ENCODE data around the gene SEC22C. TPM values are rescaled to one million over a fixed set of nuclear protein-coding genes. Genes with fewer than 3 reads are reported as not detected.

Gene SEC22C, protein sequence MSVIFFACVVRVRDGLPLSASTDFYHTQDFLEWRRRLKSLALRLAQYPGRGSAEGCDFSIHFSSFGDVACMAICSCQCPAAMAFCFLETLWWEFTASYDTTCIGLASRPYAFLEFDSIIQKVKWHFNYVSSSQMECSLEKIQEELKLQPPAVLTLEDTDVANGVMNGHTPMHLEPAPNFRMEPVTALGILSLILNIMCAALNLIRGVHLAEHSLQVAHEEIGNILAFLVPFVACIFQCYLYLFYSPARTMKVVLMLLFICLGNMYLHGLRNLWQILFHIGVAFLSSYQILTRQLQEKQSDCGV
- 10 to 100 TPM; 46.0 to 81.2 (median 56.1) TPM for total RNA-seq

DNA sequence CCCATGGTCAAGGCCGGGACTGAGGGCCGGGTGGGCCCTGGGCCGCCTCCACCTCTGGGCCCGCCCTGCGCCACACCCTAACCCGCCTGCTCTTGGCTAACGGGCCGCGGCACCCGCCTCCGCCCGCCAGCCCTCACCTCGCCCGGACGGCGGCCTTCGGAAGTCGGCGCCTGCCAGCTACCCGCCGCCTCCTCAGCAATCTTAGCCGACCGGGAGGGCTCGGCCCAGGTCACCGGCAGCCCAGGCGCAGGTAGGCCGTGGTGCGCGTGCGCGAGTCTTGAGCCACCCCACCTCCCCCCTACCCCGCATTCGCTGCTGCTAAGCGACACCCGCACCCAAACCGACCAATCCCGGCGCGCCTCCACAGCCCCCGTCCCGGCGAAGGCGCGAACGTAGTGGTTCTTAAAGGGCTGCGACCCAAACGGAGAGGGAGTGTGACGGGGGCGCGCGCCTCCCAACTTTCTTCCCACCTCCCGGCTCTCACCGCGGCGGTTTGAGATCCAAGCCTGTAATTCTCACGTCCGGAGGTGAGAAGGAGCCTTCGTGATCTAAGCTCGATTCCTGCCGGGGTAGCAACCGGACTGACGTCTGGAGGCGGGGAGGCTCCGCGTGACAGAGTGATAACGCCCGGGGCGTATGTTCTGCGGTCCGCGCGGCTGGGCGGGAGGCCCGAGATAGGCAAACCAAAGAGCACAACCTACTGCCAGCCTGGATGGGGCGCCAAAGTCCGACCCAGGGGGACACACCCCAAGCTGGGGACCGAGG lies at the start of gene SEC22C:
Gene SEC22C (minus strand): TSS at position 259 of the 765 bp plus-strand sequence. CDS start 12,921 bp downstream, outside the sequence.
- DNase-seq (ENCODE audit: low spot score), result peak; percentile 74
- TF ChIP-seq, protein P1, sequence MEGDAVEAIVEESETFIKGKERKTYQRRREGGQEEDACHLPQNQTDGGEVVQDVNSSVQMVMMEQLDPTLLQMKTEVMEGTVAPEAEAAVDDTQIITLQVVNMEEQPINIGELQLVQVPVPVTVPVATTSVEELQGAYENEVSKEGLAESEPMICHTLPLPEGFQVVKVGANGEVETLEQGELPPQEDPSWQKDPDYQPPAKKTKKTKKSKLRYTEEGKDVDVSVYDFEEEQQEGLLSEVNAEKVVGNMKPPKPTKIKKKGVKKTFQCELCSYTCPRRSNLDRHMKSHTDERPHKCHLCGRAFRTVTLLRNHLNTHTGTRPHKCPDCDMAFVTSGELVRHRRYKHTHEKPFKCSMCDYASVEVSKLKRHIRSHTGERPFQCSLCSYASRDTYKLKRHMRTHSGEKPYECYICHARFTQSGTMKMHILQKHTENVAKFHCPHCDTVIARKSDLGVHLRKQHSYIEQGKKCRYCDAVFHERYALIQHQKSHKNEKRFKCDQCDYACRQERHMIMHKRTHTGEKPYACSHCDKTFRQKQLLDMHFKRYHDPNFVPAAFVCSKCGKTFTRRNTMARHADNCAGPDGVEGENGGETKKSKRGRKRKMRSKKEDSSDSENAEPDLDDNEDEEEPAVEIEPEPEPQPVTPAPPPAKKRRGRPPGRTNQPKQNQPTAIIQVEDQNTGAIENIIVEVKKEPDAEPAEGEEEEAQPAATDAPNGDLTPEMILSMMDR (IDR thresholded peaks at IDR 0.05), result no peak
- peak; percentile 99 for ATAC-seq (ENCODE audit: low FRiP score)

DNA sequence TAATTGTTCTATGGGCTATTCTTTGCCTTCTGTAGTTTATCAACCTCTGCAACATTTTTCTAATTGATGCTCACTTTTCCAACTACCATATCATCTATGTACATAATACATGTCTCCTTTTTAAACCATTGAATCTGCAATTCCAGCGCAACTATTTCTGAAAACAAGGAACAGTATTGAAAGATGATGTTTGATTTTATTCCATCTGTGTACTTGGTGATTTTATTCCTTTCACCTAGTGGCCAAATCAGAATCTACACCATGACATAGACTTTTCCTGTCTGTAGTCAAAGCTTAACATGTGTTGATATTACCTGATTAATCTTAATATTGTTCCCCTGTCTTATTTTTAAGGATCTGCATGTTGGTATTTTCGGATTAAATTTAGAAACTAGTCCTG lies 31.7 kb upstream of the SEC22C start:
- TF ChIP-seq, protein P1 (IDR thresholded peaks at IDR 0.05), result no peak
- no peak for DNase-seq (ENCODE audit: low spot score)
- no peak for ATAC-seq (ENCODE audit: low FRiP score)

DNA sequence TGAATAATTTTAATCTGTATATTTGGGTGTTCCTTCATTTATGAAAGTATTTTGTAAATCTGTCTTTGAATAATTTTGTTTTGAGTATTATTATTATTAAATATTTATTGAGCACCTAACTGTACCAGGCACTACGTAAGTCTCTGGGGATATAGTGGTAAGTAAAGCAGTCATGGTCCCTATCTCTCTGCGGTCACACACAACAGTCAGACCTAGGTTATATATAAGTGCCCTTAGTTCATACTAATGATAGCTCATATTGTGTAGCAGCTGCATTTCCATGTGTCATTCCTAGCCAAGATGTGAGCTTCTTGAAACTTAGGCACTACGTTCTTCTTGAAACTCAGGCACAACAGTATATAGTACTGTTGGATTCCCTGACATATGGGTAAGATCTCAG lies 31.2 kb upstream of the SEC22C start:
- DNase-seq (ENCODE audit: low spot score) (no peak), ATAC-seq (ENCODE audit: low FRiP score) (no peak)
- TF ChIP-seq, protein P1 (IDR thresholded peaks at IDR 0.05), result no peak

DNA sequence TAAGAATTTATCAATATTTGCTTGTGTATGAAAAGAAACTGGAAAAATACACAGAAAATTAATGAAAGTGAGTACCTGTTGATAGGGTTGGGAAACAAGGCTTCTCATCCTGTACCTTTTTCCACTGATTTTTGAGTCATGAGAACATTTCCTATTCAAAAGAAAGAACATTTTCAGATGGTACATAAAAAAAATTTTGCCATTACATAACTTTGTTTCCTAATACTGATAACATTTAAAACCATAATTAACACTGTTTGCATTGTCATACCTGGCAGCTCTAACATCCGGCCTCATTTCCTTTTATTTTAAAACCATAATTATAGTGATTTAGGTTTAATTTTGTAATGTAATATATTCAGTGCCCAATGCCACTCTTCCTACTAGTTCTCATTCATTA lies 30.4 kb upstream of the SEC22C start:
- TF ChIP-seq, protein P1 (IDR thresholded peaks at IDR 0.05), result no peak
- DNase-seq (ENCODE audit: low spot score), result no peak
- ATAC-seq (ENCODE audit: low FRiP score), result no peak

DNA sequence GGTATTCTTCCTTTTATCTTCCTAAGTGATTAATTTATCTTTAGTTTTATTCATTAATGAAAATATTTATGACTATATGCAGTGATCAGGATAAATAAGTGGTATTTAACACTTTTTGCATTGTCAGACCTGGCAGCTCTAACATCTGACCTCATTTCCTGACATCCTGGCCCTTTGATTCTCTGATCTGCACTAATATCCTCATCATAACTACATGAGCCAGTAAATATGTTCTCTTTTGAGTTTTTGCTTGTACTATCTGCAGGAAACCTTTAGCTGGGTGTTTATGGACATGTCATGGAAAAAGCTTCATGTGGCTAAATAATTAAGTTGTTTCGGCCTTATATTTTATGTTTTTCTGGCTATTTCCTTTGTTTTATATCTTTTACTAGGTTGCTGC lies 29.2 kb upstream of the SEC22C start:
- TF ChIP-seq, protein P1 (IDR thresholded peaks at IDR 0.05), result no peak

DNA sequence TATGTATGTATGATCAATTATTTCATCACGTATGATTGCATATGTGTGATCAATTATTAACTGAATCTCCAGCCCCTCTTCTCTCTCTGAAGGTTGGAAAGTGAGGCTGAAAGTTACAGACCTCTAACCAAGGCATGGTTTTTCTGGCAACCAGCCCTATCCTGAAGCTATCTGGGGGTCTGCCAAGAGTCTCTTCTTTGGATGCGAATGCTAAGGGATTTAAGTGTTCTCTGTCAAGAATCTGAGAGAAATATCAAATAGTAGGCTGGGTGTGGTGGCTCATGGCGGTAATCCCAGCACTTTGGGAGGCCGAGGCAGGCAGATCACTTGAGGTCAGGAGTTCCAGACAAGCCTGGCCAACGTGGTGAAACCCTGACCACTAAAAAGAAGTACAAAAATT lies 26.8 kb upstream of the SEC22C start:
- TF ChIP-seq, protein P1 (IDR thresholded peaks at IDR 0.05), result no peak
- DNase-seq (ENCODE audit: low spot score), result no peak
- ATAC-seq (ENCODE audit: low FRiP score), result no peak

More for the DNA sequence above, 29.2 kb upstream of the SEC22C start:
- DNase-seq (ENCODE audit: low spot score), result no peak
- no peak for ATAC-seq (ENCODE audit: low FRiP score)

Data from omental fat pad (tissue), 4 donors.